HCT116 (cell line): ENCODE results near the gene TMC3. TPM values are rescaled to one million over a fixed set of nuclear protein-coding genes. Genes with fewer than 3 reads are reported as not detected.

ENCODE experiments used
- ATAC-seq: fragments of 200-7000 bp; cut with Tn5 transposase; 2 replicates; pipeline ENCODE4 v1.9.1; 2020; ENCODE audit warnings: mild to moderate bottlenecking, moderate library complexity
- BruUV-seq: library from RNA; stranded (reverse); fragments of 400-500 nt; replicated peaks from 2 replicates; lab custom pipeline; 2021; lab: Mats Ljungman, UMichigan
- CTCF ChIA-PET: fragments of 300-600 bp; sonication (Branson Sonifier 250); formaldehyde crosslinking; loops from one replicate; lab custom pipeline; 2021; ENCODE audit warnings: antibody characterized with exemption; lab: Charles Lee
- POLR2A ChIA-PET: fragments of 300-600, 350-600 bp; sonication (Branson Sonifier 250); formaldehyde crosslinking; loops from one replicate; lab custom pipeline; 2021; ENCODE audit warnings: antibody characterized with exemption; lab: Charles Lee
- RAD21 ChIA-PET, 2 experiments: fragments of 300-600 bp; sonication (Branson Sonifier 250); formaldehyde crosslinking; loops; one replicate each; lab custom pipeline; 2023; ENCODE audit warnings: low total read pairs in 2 of 2; ENCODE audit not compliant: uncharacterized antibody in 2 of 2, unreplicated experiment in 2 of 2, low non-redundant PET in 1 of 2; lab: Charles Lee
- DNase-seq: peaks from one replicate; pipeline ENCODE4 v3.0.0-alpha.2; 2010; ENCODE audit warnings: low read depth, low spot score
- H2AFZ ChIP-seq: fragments of 200-600 bp; shearing (Covaris generic), sonication (generic); 2 replicates; pipeline ENCODE4 v1.6.1; 2017; ENCODE audit warnings: low read depth, mixed run types, mixed read lengths, antibody characterized with exemption, low read length; ENCODE audit not compliant: poor library complexity, severe bottlenecking
- H3K27ac ChIP-seq: 2 replicates; pipeline ENCODE4 v1.5.1; 2012; ENCODE audit warnings: low read depth, low read length
- H3K27me3 ChIP-seq: fragments of 200-600 bp; sonication (generic); 2 replicates; pipeline ENCODE4 v1.6.1; 2016; ENCODE audit warnings: mixed run types, low read length, mixed read lengths; ENCODE audit not compliant: insufficient read depth
- H3K36me3 ChIP-seq, 2 experiments: fragments of 200-500 bp in 1 of 2; fragments of 200-600 bp in 1 of 2; sonication (Bioruptor generic) in 1 of 2; sonication (generic) in 1 of 2; 2 replicates each; pipeline versions ENCODE4 v1.5.1 to v1.6.1; 2014 to 2016; ENCODE audit warnings: low read length in 2 of 2, inconsistent platforms in 1 of 2, mixed read lengths in 1 of 2, mixed run types in 1 of 2; ENCODE audit not compliant: insufficient read depth in 2 of 2, control insufficient read depth in 1 of 2
- H3K4me1 ChIP-seq, 2 experiments: fragments of 200-600 bp in 1 of 2; sonication (generic) in 1 of 2; 2 replicates each; pipeline versions ENCODE4 v1.5.1 to v1.6.1; 2012 to 2017; ENCODE audit warnings: low read length in 2 of 2, inconsistent platforms in 1 of 2, mild to moderate bottlenecking in 1 of 2, mixed read lengths in 1 of 2, mixed run types in 1 of 2, moderate library complexity in 1 of 2; ENCODE audit not compliant: insufficient read depth in 2 of 2, control insufficient read depth in 1 of 2
- H3K4me2 ChIP-seq: fragments of 200-600 bp; sonication (generic); 2 replicates; pipeline ENCODE4 v1.6.1; 2017; ENCODE audit warnings: mixed run types, low read length, mixed read lengths
- H3K4me3 ChIP-seq, 2 experiments: fragments of 200-600 bp in 1 of 2; sonication (generic) in 1 of 2; replicated peaks in 1 of 2; 2 replicates each; pipeline ENCODE4 v1.5.1; 2011 to 2016; ENCODE audit warnings: low read length in 2 of 2, control low read depth in 1 of 2, low read depth in 1 of 2, mild to moderate bottlenecking in 1 of 2, mixed read lengths in 1 of 2, mixed run types in 1 of 2
- H3K79me2 ChIP-seq: fragments of 200-600 bp; sonication (generic); 2 replicates; pipeline ENCODE4 v1.6.1; 2017; ENCODE audit warnings: mild to moderate bottlenecking, mixed run types, low read length, moderate library complexity, mixed read lengths; ENCODE audit not compliant: insufficient read depth
- H3K9ac ChIP-seq: fragments of 200-600 bp; sonication (generic); 2 replicates; pipeline ENCODE4 v1.6.1; 2016; ENCODE audit warnings: low read length, mixed read lengths
- H3K9me2 ChIP-seq: fragments of 200-600 bp; sonication (generic), shearing (Covaris generic); 2 replicates; pipeline ENCODE4 v1.6.1; 2017; ENCODE audit warnings: mixed run types, mild to moderate bottlenecking, moderate library complexity; ENCODE audit not compliant: insufficient read depth
- H3K9me3 ChIP-seq, 2 experiments: fragments of 200-500 bp in 1 of 2; fragments of 200-600 bp in 1 of 2; sonication (Bioruptor generic) in 1 of 2; sonication (generic) in 1 of 2; 2 replicates each; pipeline ENCODE4 v1.6.1; 2014 to 2017; ENCODE audit warnings: low read length in 2 of 2, mixed read lengths in 2 of 2, inconsistent platforms in 1 of 2, low read depth in 1 of 2, mild to moderate bottlenecking in 1 of 2, mixed run types in 1 of 2, moderate library complexity in 1 of 2; ENCODE audit not compliant: control insufficient read depth in 1 of 2, insufficient read depth in 1 of 2
- H4K20me1 ChIP-seq: fragments of 200-600 bp; sonication (generic), shearing (Covaris generic); 2 replicates; pipeline ENCODE4 v1.6.1; 2017; ENCODE audit warnings: mixed run types, mild to moderate bottlenecking, moderate library complexity; ENCODE audit not compliant: insufficient read depth
- ATF3 ChIP-seq: IDR thresholded peaks from 2 replicates; pipeline ENCODE4 v1.6.1; 2012
- CBX3 ChIP-seq: IDR thresholded peaks from 2 replicates; pipeline ENCODE4 v1.6.1; 2012; ENCODE audit warnings: low read depth
- ELF1 ChIP-seq: IDR thresholded peaks from 2 replicates; pipeline ENCODE4 v1.6.1; 2012; ENCODE audit warnings: low read depth, borderline replicate concordance
- EZH2phosphoT487 ChIP-seq: fragments of 200-600 bp; IDR thresholded peaks from 2 replicates; pipeline ENCODE4 v1.6.1; 2018; ENCODE audit warnings: antibody characterized with exemption, borderline replicate concordance
- FOSL1 ChIP-seq: IDR thresholded peaks from 2 replicates; pipeline ENCODE4 v1.6.1; 2012; ENCODE audit warnings: low read depth
- JUND ChIP-seq: IDR thresholded peaks from 2 replicates; pipeline ENCODE4 v1.6.1; 2012
- POLR2A ChIP-seq: IDR thresholded peaks from 2 replicates; pipeline ENCODE4 v1.7.0; 2011; ENCODE audit warnings: borderline replicate concordance; ENCODE audit not compliant: insufficient read depth, insufficient read length; ENCODE audit errors: extremely low read depth
- POLR2AphosphoS5 ChIP-seq: IDR thresholded peaks from 2 replicates; pipeline ENCODE4 v1.6.1; 2011; ENCODE audit warnings: mild to moderate bottlenecking, low read depth, low read length, moderate library complexity
- SIN3A ChIP-seq: IDR thresholded peaks from 2 replicates; pipeline ENCODE4 v1.6.1; 2012; ENCODE audit warnings: low read depth
- SP1 ChIP-seq: IDR thresholded peaks from 2 replicates; pipeline ENCODE4 v1.6.1; 2012; ENCODE audit warnings: low read depth
- YY1 ChIP-seq: IDR thresholded peaks from 2 replicates; pipeline ENCODE4 v1.6.1; 2011; ENCODE audit warnings: low read length, low read depth, moderate library complexity, mild to moderate bottlenecking; ENCODE audit not compliant: insufficient replicate concordance; ENCODE audit errors: extremely low read depth
- ZBTB33 ChIP-seq: IDR thresholded peaks from 2 replicates; pipeline ENCODE4 v1.6.1; 2011; ENCODE audit warnings: mild to moderate bottlenecking, low read length, moderate library complexity; ENCODE audit not compliant: insufficient replicate concordance; ENCODE audit errors: extremely low read depth
- ZNF274 ChIP-seq: fragments of 200-500 bp; sonication (Bioruptor generic); IDR thresholded peaks from 2 replicates; pipeline ENCODE4 v1.6.1; 2014; ENCODE audit warnings: mild to moderate bottlenecking, low read depth, low read length, inconsistent platforms
- intact Hi-C: fragments of 100-400 bp; cut with micrococcal nuclease; formaldehyde crosslinking; loops from 2 replicates; pipeline ENCODE4 v1.10.0; 2022
- total RNA-seq: library from RNA; stranded (reverse); gene quantifications from one replicate; pipeline ENCODE4 v1.2.1, GENCODE V29; 2021; ENCODE audit not compliant: unreplicated experiment
- TF ChIP-seq, protein P1 (sequence below): IDR thresholded peaks from 2 replicates; pipeline ENCODE4 v1.6.1; 2012; ENCODE audit warnings: low read depth
- TF ChIP-seq, protein P2 (sequence below): IDR thresholded peaks from 2 replicates; pipeline ENCODE4 v1.6.1; 2012

TMC3 gene
- total RNA-seq, 1 experiment from 2014 or later, result not detected

DNA sequence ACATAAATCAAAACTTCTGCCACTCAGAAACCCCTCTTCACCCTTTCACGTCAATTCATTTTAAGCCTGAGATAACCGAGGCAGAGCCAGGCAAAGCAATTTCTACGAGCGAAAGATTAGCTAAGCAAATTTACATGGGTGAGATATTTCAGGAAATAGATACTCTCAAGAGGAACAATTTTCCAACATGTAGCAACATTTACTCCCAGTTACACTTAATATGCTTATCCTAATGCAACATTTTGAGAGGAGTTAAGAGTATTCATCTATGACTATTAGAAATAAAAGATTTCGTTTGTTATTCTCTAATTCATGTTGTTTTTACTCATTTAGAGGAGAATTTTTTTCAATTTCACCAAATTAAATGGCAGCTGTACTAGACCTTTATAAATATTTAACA, 837 bp downstream of the TMC3 start:
- H2AFZ ChIP-seq, result no peak overlapping the region
- TF ChIP-seq JUND (no peak), EZH2phosphoT487 (no peak), SP1 (no peak), POLR2A (no peak), FOSL1 (no peak), ZNF274 (no peak), ATF3 (no peak), YY1 (no peak)
- H4K20me1 ChIP-seq, result no peaks in the 10 kb centered on the region
- H3K9me2 ChIP-seq, result no peaks in the 10 kb centered on the region
- no peaks in the 10 kb centered on the region for H3K9me3 ChIP-seq
- DNase-seq (no peak), ATAC-seq (no peak)
- no peak overlapping the region for H3K27ac ChIP-seq
- POLR2A ChIA-PET, result no interaction called here
- RAD21 ChIA-PET, result no interaction called here
- H3K4me2 ChIP-seq, result no peak overlapping the region
- H3K4me3 ChIP-seq, result no peak overlapping the region
- no TSS peak for BruUV-seq
- H3K79me2 ChIP-seq, result no peaks in the 10 kb centered on the region
- 0 out of 2 replicates have a peak, but pooled peaks cover 4% of the 10 kb centered on the region for H3K27me3 ChIP-seq
- H3K9ac ChIP-seq, result no peak overlapping the region
- intact Hi-C loops, result no loop called here
- no peaks in the 10 kb centered on the region for H3K4me1 ChIP-seq
- no peaks in the 10 kb centered on the region for H3K36me3 ChIP-seq
- CTCF ChIA-PET, result no interaction called here

DNA sequence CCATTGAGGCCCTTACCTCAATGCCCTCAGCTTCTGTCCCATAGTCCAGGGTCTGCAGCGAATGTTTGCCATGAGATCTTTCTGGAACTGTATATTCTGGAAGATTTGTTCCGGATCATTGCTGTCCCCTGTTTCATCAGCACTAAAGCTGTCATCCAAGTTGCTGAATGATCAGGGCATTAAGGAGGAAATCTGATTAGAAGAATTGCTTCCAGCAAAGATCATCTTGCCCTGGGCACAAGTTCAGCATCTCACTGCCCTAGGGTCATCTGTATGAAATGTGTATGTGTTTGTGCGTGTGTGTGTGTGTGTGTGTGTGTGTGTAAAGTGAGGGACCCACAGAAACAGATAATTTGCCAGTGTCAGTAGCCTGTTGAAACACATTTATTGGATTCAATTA, 1.4 kb downstream of the TMC3 start:
- RAD21 ChIA-PET, result no interaction called here
- intact Hi-C loops, result no loop called here
- no peaks in the 10 kb centered on the region for H3K79me2 ChIP-seq
- TF ChIP-seq POLR2AphosphoS5 (no peak), FOSL1 (no peak), ZBTB33 (no peak), SP1 (no peak), ATF3 (no peak), YY1 (no peak), JUND (no peak), CBX3 (no peak), ELF1 (no peak), SIN3A (no peak)
- TF ChIP-seq, protein P1, sequence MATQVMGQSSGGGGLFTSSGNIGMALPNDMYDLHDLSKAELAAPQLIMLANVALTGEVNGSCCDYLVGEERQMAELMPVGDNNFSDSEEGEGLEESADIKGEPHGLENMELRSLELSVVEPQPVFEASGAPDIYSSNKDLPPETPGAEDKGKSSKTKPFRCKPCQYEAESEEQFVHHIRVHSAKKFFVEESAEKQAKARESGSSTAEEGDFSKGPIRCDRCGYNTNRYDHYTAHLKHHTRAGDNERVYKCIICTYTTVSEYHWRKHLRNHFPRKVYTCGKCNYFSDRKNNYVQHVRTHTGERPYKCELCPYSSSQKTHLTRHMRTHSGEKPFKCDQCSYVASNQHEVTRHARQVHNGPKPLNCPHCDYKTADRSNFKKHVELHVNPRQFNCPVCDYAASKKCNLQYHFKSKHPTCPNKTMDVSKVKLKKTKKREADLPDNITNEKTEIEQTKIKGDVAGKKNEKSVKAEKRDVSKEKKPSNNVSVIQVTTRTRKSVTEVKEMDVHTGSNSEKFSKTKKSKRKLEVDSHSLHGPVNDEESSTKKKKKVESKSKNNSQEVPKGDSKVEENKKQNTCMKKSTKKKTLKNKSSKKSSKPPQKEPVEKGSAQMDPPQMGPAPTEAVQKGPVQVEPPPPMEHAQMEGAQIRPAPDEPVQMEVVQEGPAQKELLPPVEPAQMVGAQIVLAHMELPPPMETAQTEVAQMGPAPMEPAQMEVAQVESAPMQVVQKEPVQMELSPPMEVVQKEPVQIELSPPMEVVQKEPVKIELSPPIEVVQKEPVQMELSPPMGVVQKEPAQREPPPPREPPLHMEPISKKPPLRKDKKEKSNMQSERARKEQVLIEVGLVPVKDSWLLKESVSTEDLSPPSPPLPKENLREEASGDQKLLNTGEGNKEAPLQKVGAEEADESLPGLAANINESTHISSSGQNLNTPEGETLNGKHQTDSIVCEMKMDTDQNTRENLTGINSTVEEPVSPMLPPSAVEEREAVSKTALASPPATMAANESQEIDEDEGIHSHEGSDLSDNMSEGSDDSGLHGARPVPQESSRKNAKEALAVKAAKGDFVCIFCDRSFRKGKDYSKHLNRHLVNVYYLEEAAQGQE, result no peak
- TF ChIP-seq, protein P2, sequence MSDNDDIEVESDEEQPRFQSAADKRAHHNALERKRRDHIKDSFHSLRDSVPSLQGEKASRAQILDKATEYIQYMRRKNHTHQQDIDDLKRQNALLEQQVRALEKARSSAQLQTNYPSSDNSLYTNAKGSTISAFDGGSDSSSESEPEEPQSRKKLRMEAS, result no peak

More for the DNA sequence above, 1.4 kb downstream of the TMC3 start:
- H3K9ac ChIP-seq, result no peak overlapping the region
- H3K4me1 ChIP-seq, result no peaks in the 10 kb centered on the region
- H3K9me3 ChIP-seq, result no peaks in the 10 kb centered on the region
- H4K20me1 ChIP-seq, result no peaks in the 10 kb centered on the region
- ATAC-seq, result no peak
- H3K4me2 ChIP-seq, result no peak overlapping the region
- no peaks in the 10 kb centered on the region for H3K36me3 ChIP-seq
- no peak for DNase-seq
- no peaks in the 10 kb centered on the region for H3K9me2 ChIP-seq
- no peak overlapping the region for H3K4me3 ChIP-seq
- no peak overlapping the region for H3K27ac ChIP-seq
- 0 out of 2 replicates have a peak, but pooled peaks cover 4% of the 10 kb centered on the region for H3K27me3 ChIP-seq
- ChIA-PET POLR2A (no interaction called here), CTCF (no interaction called here)
- BruUV-seq, result no TSS peak
- no peak overlapping the region for H2AFZ ChIP-seq
